ENCODE data around the gene UBLCP1.
A peak's percentile ranks its signal among the peaks of the same experiment; 100 is the strongest.

Gene UBLCP1

GRCh38 chr5:159241946-159242552 lies 21.0 kb upstream of the UBLCP1 start:
- Histone ChIP-seq H3K9me3 (ENCODE audit: control insufficient read depth, insufficient read depth, low read length) (no peaks in the 10 kb centered on the region), H3F3A (ENCODE audit: control insufficient read depth, insufficient read depth) (no peaks in the 10 kb centered on the region), H3K4me2 (ENCODE audit: low read length) (peak overlapping the region; percentile 43), H3K4me3 (ENCODE audit: low read length) (peak overlapping the region; percentile 18; the same call in 1 of the 2 replicates), H3K27me3 (ENCODE audit: control insufficient read depth, low read length) (0 out of 2 replicates have a peak, but pooled peaks cover 6% of the 10 kb centered on the region), H3K79me2 (ENCODE audit: control insufficient read depth, low read length) (no peaks in the 10 kb centered on the region), H3K9me2 (replicated peaks; ENCODE audit: control insufficient read depth, low read length) (no peaks in the 10 kb centered on the region), H3K4me1 (ENCODE audit: control insufficient read depth, low read length) (peaks cover 16% of the 10 kb centered on the region), H4K20me1 (ENCODE audit: control insufficient read depth, insufficient read depth, low read depth, low read length) (no peaks in the 10 kb centered on the region), H3K36me3 (ENCODE audit: control insufficient read depth, low read length) (no peaks in the 10 kb centered on the region), H3K27ac (ENCODE audit: low read depth, low read length) (no peak overlapping the region)
- no peak for TF ChIP-seq EZH2phosphoT487 (IDR thresholded peaks at IDR 0.05; ENCODE audit: borderline replicate concordance, low read length)
- no peak for TF ChIP-seq CTCF (IDR thresholded peaks at IDR 0.05; ENCODE audit: low read depth, low read length, poor library complexity, severe bottlenecking)

GRCh38 chr5:159242656-159243055 lies 20.4 kb upstream of the UBLCP1 start:
- H4K20me1 ChIP-seq (ENCODE audit: control insufficient read depth, insufficient read depth, low read depth, low read length), result no peaks in the 10 kb centered on the region
- no peaks in the 10 kb centered on the region for H3F3A ChIP-seq (ENCODE audit: control insufficient read depth, insufficient read depth)
- H3K27ac ChIP-seq (ENCODE audit: low read depth, low read length), result no peak overlapping the region
- H3K9me3 ChIP-seq (ENCODE audit: control insufficient read depth, insufficient read depth, low read length), result no peaks in the 10 kb centered on the region
- 0 out of 2 replicates have a peak, but pooled peaks cover 6% of the 10 kb centered on the region for H3K27me3 ChIP-seq (ENCODE audit: control insufficient read depth, low read length)
- H3K36me3 ChIP-seq (ENCODE audit: control insufficient read depth, low read length), result no peaks in the 10 kb centered on the region
- no peak for TF ChIP-seq CTCF (IDR thresholded peaks at IDR 0.05; ENCODE audit: low read depth, low read length, poor library complexity, severe bottlenecking)
- no peak for TF ChIP-seq EZH2phosphoT487 (IDR thresholded peaks at IDR 0.05; ENCODE audit: borderline replicate concordance, low read length)
- H3K4me1 ChIP-seq (ENCODE audit: control insufficient read depth, low read length), result peaks cover 16% of the 10 kb centered on the region
- H3K9me2 ChIP-seq (replicated peaks; ENCODE audit: control insufficient read depth, low read length), result no peaks in the 10 kb centered on the region
- no peaks in the 10 kb centered on the region for H3K79me2 ChIP-seq (ENCODE audit: control insufficient read depth, low read length)
- H3K4me2 ChIP-seq (ENCODE audit: low read length), result peak overlapping the region; percentile 43
- H3K4me3 ChIP-seq (ENCODE audit: low read length), result peak overlapping the region; percentile 18; the same call in 1 of the 2 replicates

- Histone ChIP-seq H3K9me3 (ENCODE audit: control insufficient read depth, insufficient read depth, low read length) (no peaks in the 10 kb centered on the region), H3K9me2 (replicated peaks; ENCODE audit: control insufficient read depth, low read length) (no peaks in the 10 kb centered on the region), H3F3A (ENCODE audit: control insufficient read depth, insufficient read depth) (no peaks in the 10 kb centered on the region), H4K20me1 (ENCODE audit: control insufficient read depth, insufficient read depth, low read depth, low read length) (no peaks in the 10 kb centered on the region), H3K36me3 (ENCODE audit: control insufficient read depth, low read length) (no peaks in the 10 kb centered on the region), H3K27ac (ENCODE audit: low read depth, low read length) (no peak overlapping the region), H3K4me3 (ENCODE audit: low read length) (no peak overlapping the region), H3K79me2 (ENCODE audit: control insufficient read depth, low read length) (no peaks in the 10 kb centered on the region), H3K4me1 (ENCODE audit: control insufficient read depth, low read length) (peaks cover 16% of the 10 kb centered on the region), H3K27me3 (ENCODE audit: control insufficient read depth, low read length) (0 out of 2 replicates have a peak, but pooled peaks cover 6% of the 10 kb centered on the region), H3K4me2 (ENCODE audit: low read length) (no peak overlapping the region)
- no peak for TF ChIP-seq CTCF (IDR thresholded peaks at IDR 0.05; ENCODE audit: low read depth, low read length, poor library complexity, severe bottlenecking)
- no peak for TF ChIP-seq EZH2phosphoT487 (IDR thresholded peaks at IDR 0.05; ENCODE audit: borderline replicate concordance, low read length)
Measured at GRCh38 chr5:159243385-159243784, 19.7 kb upstream of the UBLCP1 start.

Data from DOHH2 (cell line).